Activated naive CD8-positive, alpha-beta T cell treated with anti-CD3 and anti-CD28 coated beads for 36 hours (primary cell): Measurements from ENCODE around the gene ANK2. TPM values are rescaled to one million over a fixed set of nuclear protein-coding genes. Genes with fewer than 3 reads are reported as not detected.
"Not testable (repeated sequence)": the region's sequence is repeated elsewhere in the genome, so short reads cannot be mapped to it uniquely, and the experiment has no call there.

Experiments used
- DNase-seq: peaks from one replicate; pipeline ENCODE4 v3.0.0; 2021
- H3K27ac Mint-ChIP-seq: one replicate; pipeline ENCODE4 v1.8.0; 2022; ENCODE audit warnings: mild to moderate bottlenecking, moderate library complexity, mixed read lengths
- H3K27me3 Mint-ChIP-seq: one replicate; pipeline ENCODE4 v1.8.0; 2022; ENCODE audit warnings: mild to moderate bottlenecking, mixed read lengths
- H3K36me3 Mint-ChIP-seq: one replicate; pipeline ENCODE4 v1.8.0; 2021; ENCODE audit warnings: mild to moderate bottlenecking, mixed read lengths
- H3K4me1 Mint-ChIP-seq: one replicate; pipeline ENCODE4 v1.8.0; 2021; ENCODE audit warnings: mixed read lengths
- H3K4me3 Mint-ChIP-seq: one replicate; pipeline ENCODE4 v1.8.0; 2022; ENCODE audit warnings: mild to moderate bottlenecking, moderate library complexity, mixed read lengths
- H3K9me3 Mint-ChIP-seq: one replicate; pipeline ENCODE4 v1.8.0; 2022; ENCODE audit warnings: mixed read lengths
- total RNA-seq, 2 experiments: library from RNA; stranded (reverse); gene quantifications; one replicate each; pipeline ENCODE4 v1.2.3, GENCODE V29; 2021

The ANK2 gene
- total RNA-seq, 2 experiments from 2014 or later, result 1.9 to 2.0 TPM

- H3K36me3 Mint-ChIP-seq, DNase-seq, H3K4me3 Mint-ChIP-seq, H3K9me3 Mint-ChIP-seq, H3K4me1 Mint-ChIP-seq, H3K27me3 Mint-ChIP-seq: not testable (repeated sequence)
- H3K27ac Mint-ChIP-seq, result peak overlapping the region; percentile 5
Measured at GRCh38 chr4:113068771-113069170, 19.3 kb downstream of the ANK2 start.

GRCh38 chr4:113069212-113069892, 19.9 kb downstream of the ANK2 start:
- H3K4me1 Mint-ChIP-seq, result no peaks in the 10 kb centered on the region
- H3K27me3 Mint-ChIP-seq, result no peaks in the 10 kb centered on the region
- no peak overlapping the region for H3K27ac Mint-ChIP-seq
- peaks cover 3% of the 10 kb centered on the region for H3K9me3 Mint-ChIP-seq
- no peak for DNase-seq
- no peak overlapping the region for H3K4me3 Mint-ChIP-seq
- H3K36me3 Mint-ChIP-seq, result no peaks in the 10 kb centered on the region

GRCh38 chr4:113070755-113071154, 21.3 kb downstream of the ANK2 start:
- Mint-ChIP-seq H3K36me3 (no peaks in the 10 kb centered on the region), H3K4me3 (no peak overlapping the region), H3K27ac (no peak overlapping the region), H3K9me3 (peaks cover 3% of the 10 kb centered on the region), H3K4me1 (no peaks in the 10 kb centered on the region), H3K27me3 (no peaks in the 10 kb centered on the region)
- no peak for DNase-seq

GRCh38 chr4:113071274-113071673, 21.8 kb downstream of the ANK2 start:
- H3K36me3 Mint-ChIP-seq, result no peaks in the 10 kb centered on the region
- no peaks in the 10 kb centered on the region for H3K4me1 Mint-ChIP-seq
- no peak overlapping the region for H3K27ac Mint-ChIP-seq
- no peak overlapping the region for H3K4me3 Mint-ChIP-seq
- DNase-seq, result no peak
- H3K9me3 Mint-ChIP-seq, result peaks cover 3% of the 10 kb centered on the region
- no peaks in the 10 kb centered on the region for H3K27me3 Mint-ChIP-seq

GRCh38 chr4:113071805-113072204, 22.4 kb downstream of the ANK2 start:
- Mint-ChIP-seq H3K27ac (no peak overlapping the region), H3K36me3 (no peaks in the 10 kb centered on the region), H3K4me3 (no peak overlapping the region), H3K27me3 (no peaks in the 10 kb centered on the region), H3K4me1 (no peaks in the 10 kb centered on the region), H3K9me3 (peaks cover 3% of the 10 kb centered on the region)
- DNase-seq, result no peak

- H3K4me3 Mint-ChIP-seq, result no peak overlapping the region
- no peaks in the 10 kb centered on the region for H3K4me1 Mint-ChIP-seq
- H3K36me3 Mint-ChIP-seq, result no peaks in the 10 kb centered on the region
- H3K27me3 Mint-ChIP-seq, result no peaks in the 10 kb centered on the region
- no peak overlapping the region for H3K27ac Mint-ChIP-seq
- DNase-seq, result no peak
- H3K9me3 Mint-ChIP-seq, result peaks cover 3% of the 10 kb centered on the region
Measured at GRCh38 chr4:113073451-113074005, 24.1 kb downstream of the ANK2 start.

GRCh38 chr4:113077575-113077974, 28.1 kb downstream of the ANK2 start:
- Mint-ChIP-seq H3K4me1 (no peaks in the 10 kb centered on the region), H3K4me3 (no peak overlapping the region), H3K27me3 (no peaks in the 10 kb centered on the region), H3K9me3 (no peaks in the 10 kb centered on the region), H3K27ac (no peak overlapping the region), H3K36me3 (no peaks in the 10 kb centered on the region)
- DNase-seq, result no peak

- no peak overlapping the region for H3K27ac Mint-ChIP-seq
- DNase-seq, result no peak
- no peaks in the 10 kb centered on the region for H3K36me3 Mint-ChIP-seq
- H3K9me3 Mint-ChIP-seq, result no peaks in the 10 kb centered on the region
- no peaks in the 10 kb centered on the region for H3K27me3 Mint-ChIP-seq
- no peak overlapping the region for H3K4me3 Mint-ChIP-seq
- no peaks in the 10 kb centered on the region for H3K4me1 Mint-ChIP-seq
Measured at GRCh38 chr4:113078066-113078465, 28.6 kb downstream of the ANK2 start.

GRCh38 chr4:113080050-113080449, 30.6 kb downstream of the ANK2 start:
- Mint-ChIP-seq H3K4me3 (no peak overlapping the region), H3K27ac (no peak overlapping the region), H3K36me3 (no peaks in the 10 kb centered on the region), H3K4me1 (no peaks in the 10 kb centered on the region), H3K27me3 (no peaks in the 10 kb centered on the region), H3K9me3 (no peaks in the 10 kb centered on the region)
- DNase-seq, result no peak

- no peak for DNase-seq
- no peak overlapping the region for H3K27ac Mint-ChIP-seq
- H3K36me3 Mint-ChIP-seq, result no peaks in the 10 kb centered on the region
- no peaks in the 10 kb centered on the region for H3K4me1 Mint-ChIP-seq
- H3K9me3 Mint-ChIP-seq, result no peaks in the 10 kb centered on the region
- peaks cover 4% of the 10 kb centered on the region for H3K27me3 Mint-ChIP-seq
- H3K4me3 Mint-ChIP-seq, result no peak overlapping the region
Measured at GRCh38 chr4:113080624-113081023, 31.2 kb downstream of the ANK2 start.

GRCh38 chr4:113083346-113083745, 33.9 kb downstream of the ANK2 start:
- Mint-ChIP-seq H3K27ac (no peak overlapping the region), H3K9me3 (no peaks in the 10 kb centered on the region), H3K27me3 (peaks cover 4% of the 10 kb centered on the region), H3K4me3 (no peak overlapping the region), H3K36me3 (no peaks in the 10 kb centered on the region), H3K4me1 (no peaks in the 10 kb centered on the region)
- DNase-seq, result no peak

- no peak for DNase-seq
- Mint-ChIP-seq H3K27ac (no peak overlapping the region), H3K4me3 (no peak overlapping the region), H3K36me3 (no peaks in the 10 kb centered on the region), H3K4me1 (no peaks in the 10 kb centered on the region), H3K9me3 (no peaks in the 10 kb centered on the region), H3K27me3 (peaks cover 4% of the 10 kb centered on the region)
Measured at GRCh38 chr4:113086172-113086695, 36.8 kb downstream of the ANK2 start.

GRCh38 chr4:113088050-113088449, 38.6 kb downstream of the ANK2 start:
- DNase-seq, result no peak
- Mint-ChIP-seq H3K36me3 (no peaks in the 10 kb centered on the region), H3K27ac (no peak overlapping the region), H3K4me1 (no peaks in the 10 kb centered on the region), H3K4me3 (no peak overlapping the region), H3K27me3 (peaks cover 4% of the 10 kb centered on the region), H3K9me3 (no peaks in the 10 kb centered on the region)

GRCh38 chr4:113090954-113091353, 41.5 kb downstream of the ANK2 start:
- DNase-seq, result no peak
- Mint-ChIP-seq H3K27me3 (no peaks in the 10 kb centered on the region), H3K36me3 (no peaks in the 10 kb centered on the region), H3K27ac (no peak overlapping the region), H3K4me1 (no peaks in the 10 kb centered on the region), H3K9me3 (no peaks in the 10 kb centered on the region), H3K4me3 (no peak overlapping the region)

- H3K4me3 Mint-ChIP-seq, result no peak overlapping the region
- no peak for DNase-seq
- H3K9me3 Mint-ChIP-seq, result no peaks in the 10 kb centered on the region
- H3K36me3 Mint-ChIP-seq, result no peaks in the 10 kb centered on the region
- no peak overlapping the region for H3K27ac Mint-ChIP-seq
- no peaks in the 10 kb centered on the region for H3K4me1 Mint-ChIP-seq
- H3K27me3 Mint-ChIP-seq, result no peaks in the 10 kb centered on the region
Measured at GRCh38 chr4:113094331-113094730, 44.9 kb downstream of the ANK2 start.

- DNase-seq, result no peak
Measured at GRCh38 chr4:113094802-113095201, 45.3 kb downstream of the ANK2 start.

More at GRCh38 chr4:113094802-113095201, 45.3 kb downstream of the ANK2 start:
- Mint-ChIP-seq H3K27ac (no peak overlapping the region), H3K36me3 (no peaks in the 10 kb centered on the region), H3K4me1 (no peaks in the 10 kb centered on the region), H3K9me3 (no peaks in the 10 kb centered on the region), H3K27me3 (no peaks in the 10 kb centered on the region), H3K4me3 (no peak overlapping the region)
